Stimulated activated CD4-positive, alpha-beta T cell treated with anti-CD3 and anti-CD28 coated beads, Interleukin-4, amount 100 ng/mL, for 24 hours (primary cell): ENCODE data around the gene BCS1L.

Experiments
- DNase-seq: peaks from one replicate; pipeline ENCODE4 v3.0.0-alpha.2; 2020

Gene BCS1L

GRCh38 chr2:218662827-218663226 is 3.3 kb downstream of the BCS1L start:
- no peak for DNase-seq

DNA sequence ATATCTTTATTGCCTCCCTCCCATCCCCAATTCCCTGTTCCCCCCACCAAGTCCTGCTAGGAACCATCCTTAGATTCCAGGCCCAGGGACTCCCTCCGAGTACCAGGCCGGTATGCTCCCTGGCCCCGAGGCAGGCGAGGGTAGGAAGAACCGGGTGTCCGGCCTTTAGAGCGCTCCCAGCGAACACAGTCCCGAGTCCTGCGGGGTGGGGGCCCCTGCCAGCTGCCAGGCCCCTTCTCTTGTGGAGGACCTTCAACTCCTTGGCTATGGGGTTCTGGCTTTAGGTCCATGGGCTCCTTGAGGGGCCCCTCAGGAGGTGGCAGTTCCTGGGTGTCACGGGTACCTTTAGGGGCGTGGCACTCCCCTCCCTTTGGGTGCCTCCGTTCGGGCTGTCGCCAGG is 4.4 kb downstream of the BCS1L start:
- DNase-seq: no peak

DNA sequence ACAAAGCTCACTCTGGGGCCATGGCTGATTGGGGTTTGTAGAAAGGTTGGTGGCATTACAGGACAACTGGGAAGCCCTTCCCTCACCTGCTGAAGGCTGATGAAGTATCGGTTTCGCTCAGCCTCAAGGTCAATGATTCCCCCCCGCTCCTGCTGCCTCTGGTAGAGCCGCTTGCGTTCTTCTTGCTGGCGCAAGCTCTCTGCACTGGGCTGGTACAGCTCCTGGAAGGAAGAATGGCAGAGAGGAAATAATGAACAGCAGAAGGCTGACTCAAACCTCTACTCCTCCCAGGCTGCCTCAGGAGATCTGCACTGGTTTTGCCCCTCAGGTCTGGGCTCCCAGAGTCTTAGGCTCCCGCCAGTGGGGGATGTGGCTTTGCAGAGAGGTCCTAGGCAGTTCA is 5.2 kb downstream of the BCS1L start:
- DNase-seq: no peak

DNA sequence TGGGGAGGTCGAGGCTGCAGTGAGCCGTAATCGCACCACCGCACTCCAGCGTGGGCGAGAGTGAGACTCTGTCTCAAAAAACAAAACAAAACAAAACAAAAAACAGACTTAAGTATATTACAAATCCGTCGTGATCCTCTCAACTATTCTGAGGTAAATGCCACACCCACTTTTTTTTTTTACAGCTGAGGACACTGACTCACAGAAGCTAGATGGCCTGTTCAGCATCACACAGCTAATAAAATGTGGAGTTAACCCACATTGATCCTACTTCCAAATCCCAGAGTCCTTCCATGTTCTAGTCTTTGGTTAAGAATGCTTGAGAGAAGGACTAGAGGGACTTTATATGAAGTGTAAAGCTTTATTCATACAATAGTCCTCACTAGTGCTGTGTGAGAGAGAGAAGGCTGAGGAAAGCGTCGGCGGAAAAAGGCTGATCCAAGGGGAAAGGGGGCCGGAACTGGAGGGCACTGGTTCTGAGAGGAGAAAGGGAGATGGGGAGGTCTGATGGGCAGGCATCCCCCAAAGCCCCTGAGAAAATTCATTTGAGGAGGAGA is 11.7 kb downstream of the BCS1L start:
- no peak for DNase-seq

DNA sequence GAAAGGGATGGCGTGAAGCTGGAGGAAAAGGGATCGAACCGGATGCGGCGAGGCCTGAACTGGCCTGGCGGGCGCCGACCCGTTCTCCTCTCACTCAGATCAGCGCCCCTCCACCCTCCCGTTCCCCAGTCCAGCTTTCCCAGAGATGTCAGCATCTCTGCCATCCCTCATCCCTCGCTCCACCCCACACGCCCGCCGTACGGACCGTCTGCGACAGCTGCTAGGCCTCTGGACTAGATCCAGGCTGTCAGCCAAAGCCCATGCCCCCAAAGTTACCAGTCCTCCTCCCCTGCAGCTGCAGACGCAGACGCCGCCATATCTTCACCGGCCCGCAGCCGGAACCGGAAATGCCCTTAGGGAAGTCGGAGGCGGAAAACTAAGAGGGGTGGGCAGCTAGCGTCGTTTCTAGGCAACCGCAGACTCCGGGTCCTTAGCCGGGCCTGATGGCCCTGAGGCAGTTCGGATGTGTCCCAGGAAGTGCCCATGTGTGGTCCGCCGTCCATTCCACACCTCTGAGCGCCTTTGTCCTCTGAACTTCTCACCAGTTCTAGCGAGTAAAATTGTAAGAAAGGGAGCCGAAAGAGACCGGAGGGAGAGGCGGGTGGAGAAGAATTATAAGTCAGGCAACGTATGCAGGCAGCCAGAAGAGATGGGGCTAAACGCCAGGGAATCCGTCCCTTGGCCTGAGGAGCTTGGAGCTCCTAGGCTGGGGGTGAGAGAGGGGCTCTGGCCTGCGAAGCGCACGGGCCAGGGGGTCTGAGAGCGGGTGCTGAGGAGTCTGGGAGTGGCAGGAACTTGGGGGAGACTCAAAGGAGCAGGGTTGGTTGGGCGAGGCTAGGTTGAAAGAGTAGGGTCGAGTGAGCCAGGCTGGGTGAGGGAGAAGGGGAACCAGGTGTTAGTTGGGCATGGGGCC is 12.4 kb downstream of the BCS1L start, which contains the start of the genes RNF25 and STK36:
Gene RNF25, minus strand, starts transcription at position 349 of the 913 bp plus-strand sequence. Its CDS starts 32 bp downstream, at position 317.
Gene STK36, plus strand, starts transcription at position 433 of the 913 bp plus-strand sequence. CDS start 744 bp downstream, outside the sequence.
- peak; percentile 87 for DNase-seq

- no peak for DNase-seq
Observed at GRCh38 chr2:218679119-218679518, 19.6 kb downstream of the BCS1L start.

GRCh38 chr2:218680061-218680460 is 20.6 kb downstream of the BCS1L start:
- DNase-seq: no peak

- peak; percentile 35 for DNase-seq
Observed at GRCh38 chr2:218687400-218688060, 28.0 kb downstream of the BCS1L start.

DNA sequence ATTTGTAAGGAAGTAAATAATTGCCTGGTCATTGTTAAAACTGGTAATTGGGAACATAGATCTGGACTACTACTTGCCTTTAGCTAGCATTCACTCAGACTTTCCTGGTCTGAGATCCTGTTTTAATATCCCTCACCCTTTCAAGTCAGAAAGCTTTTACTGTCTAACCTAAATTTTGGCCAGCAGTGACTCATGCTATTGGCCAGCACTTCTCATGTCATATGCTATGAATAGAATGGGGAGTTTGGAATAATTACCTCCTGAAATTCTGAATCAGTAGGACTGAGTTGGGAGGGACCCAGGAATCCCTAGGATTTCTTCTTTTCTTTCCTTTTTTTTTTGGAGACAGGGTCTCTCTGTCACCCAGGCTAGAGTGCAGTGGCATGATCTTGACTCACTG is 31.8 kb downstream of the BCS1L start:
- DNase-seq: no peak

GRCh38 chr2:218694405-218695145 is 35.1 kb downstream of the BCS1L start:
- no peak for DNase-seq

GRCh38 chr2:218698885-218699284 is 39.4 kb downstream of the BCS1L start:
- DNase-seq: no peak

DNA sequence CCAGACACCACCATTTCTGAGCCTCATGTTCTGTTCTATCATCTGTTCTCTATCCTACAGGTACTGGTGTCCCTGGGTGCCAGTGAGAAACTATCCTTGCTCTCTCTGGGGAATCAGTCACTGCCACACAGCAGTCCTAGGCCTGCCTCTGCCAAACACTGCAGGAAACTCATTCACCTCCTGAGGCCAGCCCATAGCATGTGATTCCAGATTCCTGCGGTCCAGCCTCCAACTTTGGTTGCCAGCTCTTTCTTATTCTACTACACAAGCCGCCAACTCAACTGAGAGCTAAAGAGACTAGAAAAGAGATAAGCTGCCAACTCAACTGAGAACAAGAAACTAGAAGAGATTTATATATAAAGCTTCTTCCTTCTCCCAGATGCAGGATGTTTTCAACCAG is 42.3 kb downstream of the BCS1L start:
- no peak for DNase-seq

- DNase-seq: no peak
Observed at GRCh38 chr2:218703341-218703740, 43.9 kb downstream of the BCS1L start.

- no peak for DNase-seq
Observed at GRCh38 chr2:218708086-218708485, 48.6 kb downstream of the BCS1L start.

DNA sequence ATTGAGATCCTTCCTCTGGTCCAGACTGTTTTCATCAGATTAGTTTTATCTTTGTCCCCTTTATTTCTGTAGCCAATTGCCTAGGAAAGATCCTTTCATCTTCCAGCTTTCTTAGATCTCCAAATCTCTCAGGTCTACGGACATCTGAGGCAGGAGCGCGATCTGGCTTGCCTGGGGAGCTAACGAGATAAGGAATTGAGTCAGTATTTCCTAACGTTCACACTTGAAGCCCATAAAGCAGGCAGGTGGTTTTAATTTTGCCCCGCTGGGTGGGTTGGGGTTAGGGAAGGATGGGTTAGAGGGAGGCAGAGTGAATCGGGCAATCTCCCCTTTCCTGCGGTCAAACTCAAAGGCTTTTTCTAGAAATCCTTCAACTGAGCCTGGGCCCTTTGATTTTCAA is 50.4 kb downstream of the BCS1L start:
- DNase-seq: no peak

GRCh38 chr2:218710334-218710686 is 50.8 kb downstream of the BCS1L start:
- DNase-seq: peak; percentile 4

DNA sequence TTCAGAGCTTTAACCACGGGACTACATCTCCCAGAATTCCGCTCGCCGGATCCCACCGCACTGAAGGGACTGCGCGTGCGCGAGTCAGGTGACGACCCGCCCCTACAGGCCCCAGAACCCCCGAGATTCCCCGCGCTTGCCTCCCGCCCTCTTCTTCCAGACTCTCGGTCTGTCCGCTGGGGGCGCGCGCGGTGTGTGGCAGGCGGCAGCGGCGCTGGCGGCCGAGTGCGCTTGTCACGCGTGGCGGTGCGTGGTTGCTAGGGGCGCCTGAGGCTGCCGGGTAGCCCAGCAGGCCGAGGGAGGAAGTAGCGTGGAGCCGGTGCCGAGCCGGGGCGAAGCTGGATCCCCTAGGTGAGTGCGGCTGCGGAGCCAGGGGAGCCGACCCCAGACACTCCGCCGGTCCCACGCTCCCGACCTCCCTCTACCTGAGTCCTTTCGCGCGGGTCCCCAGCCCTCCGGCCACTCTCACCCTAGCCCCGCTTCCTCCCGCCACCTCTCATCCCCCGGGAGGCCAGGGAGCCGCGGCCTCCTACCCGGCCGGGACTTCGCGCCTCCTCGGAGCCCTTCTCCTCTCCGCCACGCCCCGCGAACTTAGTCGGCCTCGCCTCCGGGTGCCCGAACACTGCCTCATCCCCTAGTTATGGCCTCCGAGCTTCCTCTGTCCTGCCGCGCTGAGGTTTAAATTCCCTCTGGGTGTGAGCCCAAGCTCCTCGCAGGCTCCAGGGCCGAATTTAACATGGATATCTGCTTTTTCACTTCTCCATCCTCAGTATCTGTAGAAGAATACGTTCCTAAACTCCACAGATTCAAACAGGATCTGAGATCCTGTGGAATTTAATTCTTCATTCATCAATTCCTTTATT is 51.4 kb downstream of the BCS1L start, which contains the start of gene TTLL4:
Gene TTLL4, plus strand, starts transcription at position 149 of the 863 bp plus-strand sequence. CDS start 26,842 bp downstream, outside the sequence.
- DNase-seq: peak; percentile 98

- DNase-seq: no peak
Observed at GRCh38 chr2:218711550-218711929, 52.1 kb downstream of the BCS1L start.
